ENCODE results near the gene KRCC1.

Gene KRCC1

GRCh38 chr2:88077080-88077479, 21.5 kb upstream of the KRCC1 start:
- no peak for TF ChIP-seq ZFX (IDR thresholded peaks at IDR 0.05)
- no peak for TF ChIP-seq CTCF (conservative IDR thresholded peaks at IDR 0.05)
- no peak overlapping the region for H3K27ac ChIP-seq

- H3K27ac ChIP-seq = no peak overlapping the region
- TF ChIP-seq CTCF (conservative IDR thresholded peaks at IDR 0.05) (no peak), ZFX (IDR thresholded peaks at IDR 0.05) (no peak)
These were observed 19.3 kb upstream of the KRCC1 start for GRCh38 chr2:88074854-88075292.

- no peak overlapping the region for H3K27ac ChIP-seq
- TF ChIP-seq CTCF (conservative IDR thresholded peaks at IDR 0.05) = no peak
- TF ChIP-seq ZFX (IDR thresholded peaks at IDR 0.05) = no peak
These were observed 18.6 kb upstream of the KRCC1 start for GRCh38 chr2:88074150-88074549.

GRCh38 chr2:88071365-88071764, 15.8 kb upstream of the KRCC1 start:
- no peak overlapping the region for H3K27ac ChIP-seq
- TF ChIP-seq CTCF (conservative IDR thresholded peaks at IDR 0.05) (no peak), ZFX (IDR thresholded peaks at IDR 0.05) (no peak)

GRCh38 chr2:88070055-88070454, 14.5 kb upstream of the KRCC1 start:
- no peak for TF ChIP-seq ZFX (IDR thresholded peaks at IDR 0.05)
- TF ChIP-seq CTCF (conservative IDR thresholded peaks at IDR 0.05) = no peak
- no peak overlapping the region for H3K27ac ChIP-seq

GRCh38 chr2:88069117-88069516, 13.5 kb upstream of the KRCC1 start:
- no peak overlapping the region for H3K27ac ChIP-seq

GRCh38 chr2:88068044-88068443, 12.5 kb upstream of the KRCC1 start:
- no peak overlapping the region for H3K27ac ChIP-seq

More at GRCh38 chr2:88069117-88069516, 13.5 kb upstream of the KRCC1 start:
- TF ChIP-seq ZFX (IDR thresholded peaks at IDR 0.05) (no peak), CTCF (conservative IDR thresholded peaks at IDR 0.05) (no peak)

More at GRCh38 chr2:88068044-88068443, 12.5 kb upstream of the KRCC1 start:
- no peak for TF ChIP-seq ZFX (IDR thresholded peaks at IDR 0.05)
- no peak for TF ChIP-seq CTCF (conservative IDR thresholded peaks at IDR 0.05)
